ENCODE measurements around the gene FDX1. TPM values are rescaled to one million over a fixed set of nuclear protein-coding genes. Genes with fewer than 3 reads are reported as not detected.

The FDX1 gene
- total RNA-seq, 2 donors from 2014 or later: 11.8 to 12.1 TPM

- WGBS, 2 experiments (ENCODE audit: insufficient coverage in 1 of 2, insufficient read length in 1 of 2): 87 to 90% methylated on average over 3 to 4 of the region's 5 CpGs
- DNase-seq: no peak
- no peak overlapping the region for H3K4me3 ChIP-seq (ENCODE audit: low read length)
Observed at GRCh38 chr11:110407315-110407714, 22.4 kb upstream of the FDX1 start.

GRCh38 chr11:110409174-110409573, 20.6 kb upstream of the FDX1 start:
- no peaks in the 10 kb centered on the region for H3K27me3 ChIP-seq (ENCODE audit: control insufficient read depth, insufficient read depth, low read length, poor library complexity, severe bottlenecking)
- Mint-ChIP-seq H3K36me3 (ENCODE audit: low read depth) (no peaks in the 10 kb centered on the region), H3K27ac (no peak overlapping the region), H3K4me3 (no peak overlapping the region), H3K27me3 (ENCODE audit: insufficient read depth) (no peaks in the 10 kb centered on the region), H3K4me1 (no peaks in the 10 kb centered on the region), H3K9me3 (peaks cover 23% of the 10 kb centered on the region)
- H3K9ac ChIP-seq (ENCODE audit: extremely low read depth, low read length, poor library complexity, severe bottlenecking): no peak overlapping the region
- H3K36me3 ChIP-seq (ENCODE audit: control insufficient read depth, insufficient read depth, low read length): no peaks in the 10 kb centered on the region
- peaks cover 6% of the 10 kb centered on the region for H3K9me3 ChIP-seq (ENCODE audit: control insufficient read depth, low read length)
- no peak overlapping the region for H3K27ac ChIP-seq (ENCODE audit: low read depth, low read length)
- H3K4me1 ChIP-seq (ENCODE audit: control insufficient read depth, insufficient read depth, low read length): no peaks in the 10 kb centered on the region
- 87 to 94% methylated on average over 2 to 3 of the region's 3 CpGs for WGBS, 2 experiments (ENCODE audit: insufficient coverage in 1 of 2, insufficient read length in 1 of 2)
- TF ChIP-seq CTCF (conservative IDR thresholded peaks at IDR 0.05): no peak
- DNase-seq: no peak
- H3K4me3 ChIP-seq (ENCODE audit: low read length): no peak overlapping the region

More at GRCh38 chr11:110407315-110407714, 22.4 kb upstream of the FDX1 start:
- Mint-ChIP-seq H3K4me3 (no peak overlapping the region), H3K9me3 (peaks cover 23% of the 10 kb centered on the region), H3K27me3 (ENCODE audit: insufficient read depth) (no peaks in the 10 kb centered on the region), H3K27ac (no peak overlapping the region), H3K4me1 (no peaks in the 10 kb centered on the region), H3K36me3 (ENCODE audit: low read depth) (no peaks in the 10 kb centered on the region)
- H3K9me3 ChIP-seq (ENCODE audit: control insufficient read depth, low read length): peaks cover 6% of the 10 kb centered on the region
- no peak overlapping the region for H3K27ac ChIP-seq (ENCODE audit: low read depth, low read length)
- no peak overlapping the region for H3K9ac ChIP-seq (ENCODE audit: extremely low read depth, low read length, poor library complexity, severe bottlenecking)
- no peak for TF ChIP-seq CTCF (conservative IDR thresholded peaks at IDR 0.05)
- H3K27me3 ChIP-seq (ENCODE audit: control insufficient read depth, insufficient read depth, low read length, poor library complexity, severe bottlenecking): no peaks in the 10 kb centered on the region
- no peaks in the 10 kb centered on the region for H3K4me1 ChIP-seq (ENCODE audit: control insufficient read depth, insufficient read depth, low read length)
- H3K36me3 ChIP-seq (ENCODE audit: control insufficient read depth, insufficient read depth, low read length): no peaks in the 10 kb centered on the region

- Histone ChIP-seq H3K9ac (ENCODE audit: extremely low read depth, low read length, poor library complexity, severe bottlenecking) (no peak overlapping the region), H3K9me3 (ENCODE audit: control insufficient read depth, low read length) (peaks cover 6% of the 10 kb centered on the region), H3K27me3 (ENCODE audit: control insufficient read depth, insufficient read depth, low read length, poor library complexity, severe bottlenecking) (no peaks in the 10 kb centered on the region), H3K36me3 (ENCODE audit: control insufficient read depth, insufficient read depth, low read length) (no peaks in the 10 kb centered on the region), H3K4me1 (ENCODE audit: control insufficient read depth, insufficient read depth, low read length) (no peaks in the 10 kb centered on the region), H3K4me3 (ENCODE audit: low read length) (no peak overlapping the region), H3K27ac (ENCODE audit: low read depth, low read length) (no peak overlapping the region)
- Mint-ChIP-seq H3K27me3 (ENCODE audit: insufficient read depth) (no peaks in the 10 kb centered on the region), H3K9me3 (peaks cover 19% of the 10 kb centered on the region), H3K4me3 (no peak overlapping the region), H3K27ac (no peak overlapping the region), H3K4me1 (no peaks in the 10 kb centered on the region), H3K36me3 (ENCODE audit: low read depth) (no peaks in the 10 kb centered on the region)
- no peak for DNase-seq
- no peak for TF ChIP-seq CTCF (conservative IDR thresholded peaks at IDR 0.05)
- WGBS, 2 experiments (ENCODE audit: insufficient coverage in 1 of 2, insufficient read length in 1 of 2): 100% methylated on average over 1 of the region's 1 CpG; no CpG with 5 or more reads in 1 of the 2 experiments
Observed at GRCh38 chr11:110410651-110411050, 19.1 kb upstream of the FDX1 start.

Data from endodermal cell (in vitro differentiated cells).